BE2C (cell line): ENCODE measurements around the gene CHI3L2.

Experiments used
- DNase-seq: peaks from one replicate; pipeline ENCODE4 v3.0.0-alpha.2; 2020
- H3K27me3 ChIP-seq: fragments of 250-450 bp; sonication (Bioruptor Pico); 2 replicates; pipeline ENCODE4 v1.5.1; 2020; ENCODE audit warnings: mild to moderate bottlenecking
- H3K36me3 ChIP-seq: fragments of 250-450 bp; sonication (Bioruptor Pico); 2 replicates; pipeline ENCODE4 v1.5.1; 2020; ENCODE audit warnings: mild to moderate bottlenecking
- H3K4me1 ChIP-seq: fragments of 250-450 bp; sonication (Bioruptor Pico); 2 replicates; pipeline ENCODE4 v1.5.1; 2020
- H3K4me3 ChIP-seq: 2 replicates; pipeline ENCODE4 v1.5.1; 2011; ENCODE audit warnings: low read depth, low read length
- H3K9me3 ChIP-seq: fragments of 250-450 bp; sonication (Bioruptor Pico); 2 replicates; pipeline ENCODE4 v1.5.1; 2020
- CTCF ChIP-seq: IDR thresholded peaks from 2 replicates; pipeline ENCODE4 v1.5.1; 2012; ENCODE audit warnings: mild to moderate bottlenecking, low read depth, low read length

Gene CHI3L2

DNA sequence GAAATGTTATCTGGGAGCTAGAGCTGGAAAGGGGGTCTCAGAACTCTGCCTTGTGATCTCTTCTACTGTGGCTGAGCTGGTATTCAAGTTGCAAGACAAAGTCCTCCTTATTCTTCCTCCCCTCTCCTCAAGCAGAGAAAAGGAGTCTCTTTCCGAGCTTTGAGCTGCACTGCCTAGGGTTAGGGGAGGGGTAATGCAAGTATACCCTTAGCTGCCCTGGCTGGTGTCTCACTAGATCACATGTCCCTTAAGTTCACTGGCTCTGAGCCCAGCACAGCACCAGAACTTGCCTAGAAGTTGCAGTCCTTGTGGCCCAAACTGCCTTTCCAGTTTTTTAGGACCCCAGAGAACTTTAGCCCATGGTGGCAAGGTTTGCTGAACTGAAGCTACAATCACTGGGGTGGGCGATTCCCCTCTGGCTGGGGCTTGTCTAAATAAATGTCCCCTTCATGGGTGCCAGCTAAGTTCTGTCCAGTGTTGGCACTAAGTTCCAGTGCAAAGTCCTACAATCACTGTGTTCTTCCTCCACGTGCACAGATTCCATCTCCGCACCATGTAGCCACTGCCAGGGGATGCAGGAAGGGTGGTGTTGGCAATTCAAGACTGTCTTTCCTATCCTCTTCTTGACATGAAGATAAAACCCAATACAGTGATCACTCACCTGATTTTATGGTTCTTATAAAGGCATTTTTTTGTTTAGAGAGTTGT is 40.4 kb downstream of the CHI3L2 start:
- no peaks in the 10 kb centered on the region for H3K9me3 ChIP-seq
- H3K4me3 ChIP-seq = no peak overlapping the region
- no peaks in the 10 kb centered on the region for H3K36me3 ChIP-seq
- no peak for DNase-seq
- TF ChIP-seq CTCF = no peak
- peaks cover 34% of the 10 kb centered on the region for H3K27me3 ChIP-seq
- H3K4me1 ChIP-seq = no peaks in the 10 kb centered on the region

GRCh38 chr1:111269825-111270406 is 42.4 kb downstream of the CHI3L2 start:
- Histone ChIP-seq H3K4me1 (no peaks in the 10 kb centered on the region), H3K36me3 (no peaks in the 10 kb centered on the region), H3K4me3 (no peak overlapping the region), H3K27me3 (peaks cover 34% of the 10 kb centered on the region), H3K9me3 (no peaks in the 10 kb centered on the region)
- TF ChIP-seq CTCF = no peak
- no peak for DNase-seq

DNA sequence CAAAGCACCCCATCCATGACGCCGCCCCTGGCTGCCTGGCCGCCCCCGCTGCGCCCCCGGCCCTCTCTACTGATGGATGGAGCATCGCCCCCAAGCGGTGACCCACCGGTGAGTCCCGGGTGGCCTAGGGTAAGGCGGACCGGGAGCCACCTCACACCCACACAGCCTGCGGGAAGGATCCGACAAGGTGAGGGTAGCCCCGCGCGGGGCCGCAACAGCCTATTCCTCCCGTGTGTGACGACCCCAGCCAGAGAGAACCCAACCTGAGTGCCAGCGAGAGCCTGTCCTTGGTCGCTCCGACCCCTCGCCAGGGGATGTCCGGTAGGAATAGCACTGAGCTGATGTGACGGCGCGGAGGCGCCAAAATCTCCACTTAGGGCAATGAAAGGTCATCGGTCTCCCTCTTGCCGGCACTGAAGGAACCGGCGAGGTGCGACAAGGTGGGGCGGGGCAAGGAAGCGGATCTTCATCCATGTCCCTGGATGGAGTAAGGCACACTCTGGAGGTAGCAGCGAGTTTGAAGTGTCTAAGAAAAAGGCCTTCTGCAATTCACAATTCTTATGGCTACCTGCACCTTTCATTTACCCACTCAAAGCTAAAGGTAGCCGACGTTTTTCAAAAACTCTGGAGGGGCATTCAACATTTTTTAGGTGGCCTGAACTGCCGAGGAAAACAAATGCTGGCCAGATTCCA is 43.4 kb downstream of the CHI3L2 start:
- Histone ChIP-seq H3K36me3 (no peaks in the 10 kb centered on the region), H3K9me3 (no peaks in the 10 kb centered on the region), H3K27me3 (peaks cover 34% of the 10 kb centered on the region), H3K4me3 (no peak overlapping the region), H3K4me1 (0 out of 2 replicates have a peak, but pooled peaks cover 2% of the 10 kb centered on the region)
- TF ChIP-seq CTCF = no peak
- no peak for DNase-seq

DNA sequence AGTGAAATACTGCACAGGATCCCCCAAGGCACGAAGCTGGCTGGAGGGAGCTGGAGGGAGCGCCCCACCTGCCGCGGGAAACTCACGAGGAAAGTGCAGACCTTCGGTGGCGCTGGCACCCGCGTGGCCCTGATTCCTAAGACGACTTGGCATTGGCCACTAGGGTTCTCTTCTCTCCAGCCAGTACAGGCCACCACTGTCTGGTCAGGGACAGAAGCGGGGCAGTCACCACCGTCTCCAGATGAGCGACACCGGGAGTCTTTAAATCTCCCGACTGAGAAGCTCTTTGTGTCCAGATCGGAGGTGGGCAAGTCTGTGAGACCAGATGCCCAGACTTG is 43.9 kb downstream of the CHI3L2 start:
- Histone ChIP-seq H3K4me1 (0 out of 2 replicates have a peak, but pooled peaks cover 2% of the 10 kb centered on the region), H3K27me3 (peaks cover 34% of the 10 kb centered on the region), H3K36me3 (no peaks in the 10 kb centered on the region), H3K4me3 (no peak overlapping the region), H3K9me3 (no peaks in the 10 kb centered on the region)
- TF ChIP-seq CTCF = no peak
- no peak for DNase-seq

GRCh38 chr1:111272081-111272480 is 44.6 kb downstream of the CHI3L2 start:
- Histone ChIP-seq H3K36me3 (no peaks in the 10 kb centered on the region), H3K4me1 (0 out of 2 replicates have a peak, but pooled peaks cover 2% of the 10 kb centered on the region), H3K4me3 (no peak overlapping the region), H3K27me3 (peaks cover 34% of the 10 kb centered on the region), H3K9me3 (no peaks in the 10 kb centered on the region)
- no peak for DNase-seq
- no peak for TF ChIP-seq CTCF

- Histone ChIP-seq H3K36me3 (no peaks in the 10 kb centered on the region), H3K4me1 (0 out of 2 replicates have a peak, but pooled peaks cover 2% of the 10 kb centered on the region), H3K4me3 (no peak overlapping the region), H3K9me3 (no peaks in the 10 kb centered on the region), H3K27me3 (peaks cover 27% of the 10 kb centered on the region)
- TF ChIP-seq CTCF = no peak
- no peak for DNase-seq
Measured at GRCh38 chr1:111274653-111275052, 47.1 kb downstream of the CHI3L2 start.
